Neutrophil (primary cell): ENCODE results near the gene FRY.

ENCODE experiments used
- H3K27ac ChIP-seq: fragments of 200-600 bp; sonication (generic); 2 replicates; pipeline ENCODE4 v1.5.1; 2016; ENCODE audit warnings: mild to moderate bottlenecking, moderate library complexity
- H3K27me3 ChIP-seq: fragments of 200-600 bp; sonication (generic); 2 replicates; pipeline ENCODE4 v1.6.0; 2016; ENCODE audit warnings: mild to moderate bottlenecking
- H3K36me3 ChIP-seq: fragments of 200-600 bp; sonication (generic); 2 replicates; pipeline ENCODE4 v1.5.1; 2017
- H3K4me1 ChIP-seq, 2 experiments: fragments of 200-600 bp in 1 of 2; sonication (generic) in 1 of 2; 1 replicate in 1 of 2; 2 replicates in 1 of 2; pipeline versions ENCODE4 v1.5.1 to v1.6.1; 2013 to 2016; ENCODE audit warnings: low read depth in 1 of 2, low read length in 1 of 2, mild to moderate bottlenecking in 1 of 2, moderate library complexity in 1 of 2; ENCODE audit not compliant: control insufficient read depth in 1 of 2, insufficient read depth in 1 of 2
- H3K4me3 ChIP-seq, 2 experiments: fragments of 200-600 bp in 1 of 2; sonication (generic) in 1 of 2; 1 replicate in 1 of 2; 2 replicates in 1 of 2; pipeline ENCODE4 v1.5.1; 2013 to 2016; ENCODE audit warnings: low read depth in 1 of 2, low read length in 1 of 2, mild to moderate bottlenecking in 1 of 2, moderate library complexity in 1 of 2
- H3K9me3 ChIP-seq: fragments of 200-600 bp; sonication (generic); 2 replicates; pipeline ENCODE4 v1.5.1; 2016
- CTCF ChIP-seq: fragments of 200-600 bp; sonication (generic); IDR thresholded peaks from 2 replicates; pipeline ENCODE4 v1.5.1; 2016; ENCODE audit warnings: antibody characterized with exemption

Gene FRY

DNA sequence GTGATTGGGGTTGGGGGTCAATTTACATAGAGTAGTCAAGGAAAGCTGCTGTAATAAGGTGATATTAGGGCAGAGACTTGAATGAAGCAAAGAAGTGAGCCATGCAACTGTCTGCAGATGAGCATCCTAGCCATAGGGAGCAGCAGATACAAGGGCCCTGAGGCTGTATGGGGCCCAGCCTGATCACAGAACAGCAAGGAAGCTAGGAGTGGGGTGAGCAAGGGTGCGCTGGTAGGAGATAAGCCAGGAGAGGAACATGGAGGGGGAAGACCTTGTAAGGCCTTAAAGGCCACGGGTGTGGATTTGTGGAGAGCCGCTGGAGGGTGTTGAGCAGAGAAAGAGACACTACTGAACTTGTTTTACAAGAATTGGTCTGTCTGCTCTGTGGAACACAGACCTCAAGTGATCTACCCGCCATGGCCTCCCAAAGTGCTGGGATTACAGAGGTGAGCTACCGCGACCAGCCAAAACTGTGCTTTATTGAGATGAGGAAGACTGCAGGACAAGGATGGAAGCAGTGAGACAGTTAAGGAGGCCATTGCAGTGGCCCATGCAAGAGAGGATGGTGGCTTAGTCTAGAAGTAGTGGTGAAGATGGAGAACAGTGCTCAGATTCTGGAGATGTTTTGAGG, 190.6 kb downstream of the FRY start:
- no peaks in the 10 kb centered on the region for H3K4me1 ChIP-seq
- TF ChIP-seq CTCF: no peak
- H3K36me3 ChIP-seq: peaks cover 100% of the 10 kb centered on the region
- no peaks in the 10 kb centered on the region for H3K9me3 ChIP-seq
- no peak overlapping the region for H3K27ac ChIP-seq
- H3K4me3 ChIP-seq: no peak overlapping the region
- no peaks in the 10 kb centered on the region for H3K27me3 ChIP-seq

DNA sequence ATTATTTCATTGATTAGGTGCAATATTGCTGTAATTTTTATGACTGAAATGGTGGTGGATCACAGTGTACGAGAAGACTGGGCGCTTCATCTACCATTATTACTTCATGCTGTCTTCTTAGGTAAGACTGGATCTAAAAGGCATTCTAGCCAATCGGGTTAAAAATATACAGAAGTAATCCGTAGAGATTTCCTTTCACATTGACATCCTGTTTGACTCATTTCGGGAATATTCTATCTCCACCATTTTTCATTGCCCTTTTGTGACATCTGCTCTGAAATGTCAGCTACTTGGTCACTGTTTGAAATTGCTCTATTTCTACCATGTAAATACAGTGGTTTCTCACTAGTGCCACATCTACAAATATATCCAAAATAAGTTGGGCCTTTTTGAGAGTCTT, 193.3 kb downstream of the FRY start:
- TF ChIP-seq CTCF: no peak
- H3K4me1 ChIP-seq: no peaks in the 10 kb centered on the region
- no peaks in the 10 kb centered on the region for H3K27me3 ChIP-seq
- H3K27ac ChIP-seq: no peak overlapping the region
- H3K4me3 ChIP-seq: no peak overlapping the region
- no peaks in the 10 kb centered on the region for H3K9me3 ChIP-seq
- peaks cover 100% of the 10 kb centered on the region for H3K36me3 ChIP-seq

GRCh38 chr13:32225481-32225931, 193.9 kb downstream of the FRY start:
- Histone ChIP-seq H3K36me3 (peaks cover 100% of the 10 kb centered on the region), H3K4me3 (no peak overlapping the region), H3K27me3 (no peaks in the 10 kb centered on the region), H3K27ac (no peak overlapping the region), H3K9me3 (no peaks in the 10 kb centered on the region), H3K4me1 (no peaks in the 10 kb centered on the region)
- TF ChIP-seq CTCF: no peak

GRCh38 chr13:32228330-32229041, 196.9 kb downstream of the FRY start:
- peaks cover 100% of the 10 kb centered on the region for H3K36me3 ChIP-seq
- H3K4me3 ChIP-seq: no peak overlapping the region
- H3K4me1 ChIP-seq: no peaks in the 10 kb centered on the region
- no peaks in the 10 kb centered on the region for H3K27me3 ChIP-seq
- no peak overlapping the region for H3K27ac ChIP-seq
- TF ChIP-seq CTCF: no peak
- H3K9me3 ChIP-seq: no peaks in the 10 kb centered on the region

DNA sequence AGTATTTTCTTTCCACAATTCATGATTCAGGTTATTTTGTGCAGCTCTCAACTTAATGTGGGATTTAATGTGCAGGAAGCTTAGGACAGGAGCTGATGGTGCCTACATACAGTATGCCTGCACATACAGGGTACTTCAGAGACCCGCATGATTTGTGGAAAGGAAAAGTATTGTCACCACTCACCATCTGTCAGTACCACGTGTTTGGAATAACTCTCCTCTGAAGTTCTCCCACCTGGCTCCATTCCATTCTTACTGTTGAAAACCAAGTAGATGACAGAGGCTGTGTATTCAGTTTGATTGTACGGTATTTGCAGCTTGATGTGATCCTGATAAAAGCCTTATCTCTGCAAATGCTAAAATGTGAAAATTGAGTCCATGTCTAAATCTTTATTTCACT, 197.9 kb downstream of the FRY start:
- Histone ChIP-seq H3K9me3 (no peaks in the 10 kb centered on the region), H3K36me3 (peaks cover 100% of the 10 kb centered on the region), H3K4me1 (no peaks in the 10 kb centered on the region), H3K27ac (no peak overlapping the region), H3K27me3 (no peaks in the 10 kb centered on the region), H3K4me3 (no peak overlapping the region)
- TF ChIP-seq CTCF: no peak
